Thyroid gland (tissue), 4 donors: ENCODE results near the gene CYP46A1. TPM values are rescaled to one million over a fixed set of nuclear protein-coding genes. Genes with fewer than 3 reads are reported as not detected.

Source experiments
- DNase-seq, 2 donors: peaks; one replicate each; pipeline ENCODE4 v3.0.0-alpha.2; 2019
- H3K27ac ChIP-seq, 3 donors: fragments of 200-600 bp; sonication (generic); 1 replicate in 2 of 3; 2 replicates in 1 of 3; pipeline ENCODE4 v1.5.1; 2016 to 2019; ENCODE audit warnings: mild to moderate bottlenecking in 1 of 3, moderate library complexity in 1 of 3
- H3K27me3 ChIP-seq: fragments of 200-600 bp; sonication (generic); one replicate; pipeline ENCODE4 v1.5.1; 2019
- H3K36me3 ChIP-seq, 2 donors: fragments of 200-600 bp; sonication (generic); one replicate each; pipeline ENCODE4 v1.5.1; 2016 to 2019
- H3K4me1 ChIP-seq, 2 donors: fragments of 200-600 bp; sonication (generic); one replicate each; pipeline ENCODE4 v1.5.1; 2017 to 2019
- H3K4me3 ChIP-seq, 3 donors: fragments of 200-600 bp; sonication (generic); replicated peaks in 1 of 3; 1 replicate in 2 of 3; 2 replicates in 1 of 3; pipeline ENCODE4 v1.5.1; 2016; ENCODE audit warnings: mild to moderate bottlenecking in 1 of 3
- H3K9me3 ChIP-seq: fragments of 200-600 bp; sonication (generic); one replicate; pipeline ENCODE4 v1.5.1; 2017
- POLR2A ChIP-seq, 2 donors: fragments of 450-650 bp; IDR thresholded peaks; one replicate each; pipeline ENCODE4 v1.6.1; 2017; ENCODE audit warnings: antibody characterized with exemption in 2 of 2, mild to moderate bottlenecking in 2 of 2, moderate library complexity in 1 of 2
- WGBS, 2 donors: methylation state at CpG; one replicate each; pipeline ENCODE4 v1.1.5; 2017; 5-methylcytosine and 5-hydroxymethylcytosine counted together
- intact Hi-C: fragments of 100-400 bp; cut with DNase I; formaldehyde crosslinking; loops from one replicate; pipeline ENCODE4 v1.15.1; 2023
- total RNA-seq, 4 donors: library from RNA; depleted of rRNA; stranded (reverse); fragments of >200 nt; gene quantifications; one replicate each; pipeline ENCODE4 v1.2.3, GENCODE V29; 2016
- TF ChIP-seq, protein P1 (sequence below), 6 experiments: fragments of 200-600 bp in 3 of 6; fragments of 450-650 bp in 3 of 6; sonication (generic) in 3 of 6; IDR thresholded peaks; one replicate each; pipeline ENCODE4 v1.5.1; 2016 to 2019; ENCODE audit warnings: antibody characterized with exemption in 6 of 6, mild to moderate bottlenecking in 2 of 6, inconsistent platforms in 1 of 6, moderate library complexity in 1 of 6

CYP46A1 gene
- total RNA-seq, 4 donors from 2014 or later, result 0.54 to 5.2 (median 1.5) TPM

DNA sequence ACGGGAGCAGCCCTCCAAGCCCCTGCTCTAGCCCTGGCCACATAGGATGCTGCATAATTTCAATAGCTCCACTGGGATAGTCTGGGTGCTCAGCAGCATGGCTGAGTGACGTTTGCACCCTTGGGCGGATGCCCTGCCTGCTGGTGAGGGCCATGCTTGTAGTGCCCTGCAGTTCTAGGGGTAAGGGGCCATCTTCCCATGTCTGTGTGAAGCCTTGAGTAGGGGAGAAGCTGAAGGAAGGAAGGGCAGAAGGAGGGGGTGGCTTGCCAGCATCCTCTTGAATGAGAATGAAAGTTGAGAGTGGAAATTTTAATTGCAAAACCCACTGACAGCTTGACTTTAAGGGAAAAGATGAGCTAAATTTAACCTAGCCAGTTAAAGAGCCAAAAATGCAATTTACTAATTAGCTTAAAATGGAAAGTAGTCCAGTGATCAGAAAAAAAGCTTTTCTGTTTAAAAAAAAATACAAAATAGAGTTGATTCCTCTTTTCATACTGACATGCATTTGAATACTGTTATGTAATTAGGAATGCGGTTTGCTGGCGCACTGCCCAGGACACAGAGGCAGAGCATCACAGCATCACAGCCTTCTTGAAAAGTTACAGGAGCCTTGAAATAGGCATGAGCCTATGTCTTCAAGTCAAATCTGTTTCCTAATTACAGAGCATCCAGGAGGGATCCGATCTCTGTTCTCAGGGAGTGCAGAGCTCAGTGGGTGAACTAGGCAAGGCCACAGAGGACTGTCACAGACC lies 90.6 kb downstream of the CYP46A1 start:
- WGBS, 2 donors, result 46 to 64% methylated on average over 6 of the region's 6 CpGs

DNA sequence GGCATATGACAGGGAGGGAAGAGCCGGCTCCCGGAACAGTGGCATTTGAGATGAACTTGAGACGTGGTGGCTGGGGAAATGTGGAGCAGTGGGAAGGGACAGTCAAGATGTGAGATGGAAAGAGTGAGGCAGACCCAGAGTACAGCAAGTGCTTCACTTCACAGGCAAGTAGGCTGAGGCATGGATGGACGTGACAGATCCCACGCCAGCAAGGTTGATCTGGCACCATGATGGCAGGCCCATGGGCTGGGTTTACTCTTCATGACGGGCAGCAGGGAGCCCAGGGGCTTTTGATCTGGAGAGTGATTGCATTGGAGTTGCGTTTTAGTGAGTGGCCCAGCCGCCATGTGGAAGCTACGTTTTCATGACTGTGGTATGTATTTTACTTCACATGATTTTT lies 91.3 kb downstream of the CYP46A1 start:
- WGBS, 2 donors, result 83 to 89% methylated on average over 9 of the region's 9 CpGs
- intact Hi-C loops, result no loop called here
- no peak for DNase-seq

More for the DNA sequence above, 90.6 kb downstream of the CYP46A1 start:
- DNase-seq, result peak; percentile 28 to 39
- Histone ChIP-seq H3K4me3 (no peak overlapping the region), H3K36me3 (no peaks in the 10 kb centered on the region), H3K27ac (no peak overlapping the region), H3K9me3 (no peaks in the 10 kb centered on the region), H3K27me3 (no peaks in the 10 kb centered on the region), H3K4me1 (peaks cover 0 to 9% of the 10 kb centered on the region in 2 donors)
- TF ChIP-seq, protein P1, sequence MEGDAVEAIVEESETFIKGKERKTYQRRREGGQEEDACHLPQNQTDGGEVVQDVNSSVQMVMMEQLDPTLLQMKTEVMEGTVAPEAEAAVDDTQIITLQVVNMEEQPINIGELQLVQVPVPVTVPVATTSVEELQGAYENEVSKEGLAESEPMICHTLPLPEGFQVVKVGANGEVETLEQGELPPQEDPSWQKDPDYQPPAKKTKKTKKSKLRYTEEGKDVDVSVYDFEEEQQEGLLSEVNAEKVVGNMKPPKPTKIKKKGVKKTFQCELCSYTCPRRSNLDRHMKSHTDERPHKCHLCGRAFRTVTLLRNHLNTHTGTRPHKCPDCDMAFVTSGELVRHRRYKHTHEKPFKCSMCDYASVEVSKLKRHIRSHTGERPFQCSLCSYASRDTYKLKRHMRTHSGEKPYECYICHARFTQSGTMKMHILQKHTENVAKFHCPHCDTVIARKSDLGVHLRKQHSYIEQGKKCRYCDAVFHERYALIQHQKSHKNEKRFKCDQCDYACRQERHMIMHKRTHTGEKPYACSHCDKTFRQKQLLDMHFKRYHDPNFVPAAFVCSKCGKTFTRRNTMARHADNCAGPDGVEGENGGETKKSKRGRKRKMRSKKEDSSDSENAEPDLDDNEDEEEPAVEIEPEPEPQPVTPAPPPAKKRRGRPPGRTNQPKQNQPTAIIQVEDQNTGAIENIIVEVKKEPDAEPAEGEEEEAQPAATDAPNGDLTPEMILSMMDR (IDR thresholded peaks at IDR 0.05), result no peak
- TF ChIP-seq POLR2A (IDR thresholded peaks at IDR 0.05), result no peak
- intact Hi-C loops, result no loop called here

More for the DNA sequence above, 91.3 kb downstream of the CYP46A1 start:
- H3K27me3 ChIP-seq, result no peaks in the 10 kb centered on the region
- no peak overlapping the region for H3K4me3 ChIP-seq
- no peak overlapping the region for H3K27ac ChIP-seq
- TF ChIP-seq, protein P1 (IDR thresholded peaks at IDR 0.05), result no peak
- no peak for TF ChIP-seq POLR2A (IDR thresholded peaks at IDR 0.05)
- no peaks in the 10 kb centered on the region for H3K36me3 ChIP-seq
- no peaks in the 10 kb centered on the region for H3K9me3 ChIP-seq
- H3K4me1 ChIP-seq, result peaks cover 0 to 9% of the 10 kb centered on the region in 2 donors

Other genes starting within 250 kb of the CYP46A1 start
- 100 to 1,000 TPM; 119 to 141 (median 130) TPM for gene SETD3, start 203.4 kb upstream of the CYP46A1 start, total RNA-seq
- 10 to 100 TPM; 14.4 to 36.9 (median 24.4) TPM for gene CCNK, start 202.9 kb upstream of the CYP46A1 start, total RNA-seq
- 10 to 100 TPM in 3 of 4 donors, 1 to 10 TPM in 1; 8.6 to 28.3 (median 17.3) TPM for gene CCDC85C, start 80.1 kb upstream of the CYP46A1 start, total RNA-seq
- 1 to 10 TPM in 3 of 4 donors, under 1 TPM in 1; 0.98 to 2.7 (median 1.1) TPM for gene HHIPL1, start 39.2 kb upstream of the CYP46A1 start, total RNA-seq
- gene EML1, start 109.1 kb downstream of the CYP46A1 start, total RNA-seq, result 10 to 100 TPM; 24.2 to 58.7 (median 37.9) TPM